ENCODE results near the gene DSCAM.

Gene DSCAM

GRCh38 chr21:40760821-40761220, 86.1 kb downstream of the DSCAM start:
- DNase-seq: no peak

DNA sequence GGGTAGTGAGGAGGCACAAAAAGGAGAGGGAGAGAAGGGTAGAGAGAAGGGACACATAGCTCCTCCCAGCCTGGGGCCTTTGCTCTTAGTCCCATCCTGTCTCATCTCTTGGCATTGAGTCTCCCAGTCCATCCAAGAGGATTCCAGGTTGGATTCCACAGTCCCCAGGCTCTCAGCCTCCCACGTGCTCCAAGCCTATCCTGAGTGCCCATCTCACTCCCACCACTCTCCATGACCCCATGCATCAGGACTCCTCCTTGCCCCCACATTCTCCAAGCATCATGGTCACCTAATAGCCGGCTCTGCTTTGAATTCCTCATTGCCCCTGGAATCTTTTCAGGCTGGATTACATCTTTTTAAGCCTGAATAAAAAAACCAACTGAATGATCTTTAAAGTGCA, 87.9 kb downstream of the DSCAM start:
- DNase-seq: no peak

DNA sequence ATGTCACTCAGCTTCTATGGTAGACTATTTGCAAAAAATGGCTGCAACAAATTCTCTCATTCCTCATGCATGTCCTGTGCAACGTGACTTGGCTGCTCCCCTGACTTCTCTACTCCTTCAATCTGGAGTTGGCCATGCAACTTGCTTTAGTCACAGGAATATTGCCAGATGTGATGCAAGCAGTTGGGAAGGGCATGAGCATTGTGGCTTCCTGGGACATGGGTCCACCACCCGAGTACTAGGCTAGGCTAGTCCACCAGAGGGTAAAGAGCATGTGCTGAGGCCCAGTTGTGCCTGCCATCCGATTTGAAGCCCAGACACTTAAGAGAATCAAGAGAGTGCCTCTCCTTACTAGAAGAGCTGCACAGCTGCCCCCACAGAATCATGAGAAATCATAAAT, 89.6 kb downstream of the DSCAM start:
- no peak for DNase-seq

GRCh38 chr21:40754466-40754865, 92.5 kb downstream of the DSCAM start:
- no peak for DNase-seq

GRCh38 chr21:40753756-40754155, 93.2 kb downstream of the DSCAM start:
- no peak for DNase-seq

- DNase-seq: no peak
Measured at GRCh38 chr21:40752125-40752524, 94.8 kb downstream of the DSCAM start.

DNA sequence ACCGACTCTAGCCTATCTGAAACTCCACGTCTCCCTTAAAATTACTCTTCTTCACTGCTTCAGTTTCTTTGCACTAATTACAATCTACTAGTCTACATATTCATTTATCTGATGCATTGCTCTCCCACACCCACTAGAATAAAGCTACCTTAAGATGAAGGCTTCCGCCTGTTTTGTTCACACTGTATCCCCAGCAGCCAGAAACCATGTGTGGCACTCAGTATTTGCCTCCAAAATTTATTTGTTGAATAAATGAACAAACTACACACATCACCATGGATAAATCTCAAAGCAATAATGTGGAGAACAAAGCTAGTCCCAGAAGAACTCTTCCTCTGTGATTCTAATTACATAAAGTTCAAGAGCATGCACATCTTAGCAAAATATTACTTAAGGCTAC, 95.7 kb downstream of the DSCAM start:
- DNase-seq: no peak

DNA sequence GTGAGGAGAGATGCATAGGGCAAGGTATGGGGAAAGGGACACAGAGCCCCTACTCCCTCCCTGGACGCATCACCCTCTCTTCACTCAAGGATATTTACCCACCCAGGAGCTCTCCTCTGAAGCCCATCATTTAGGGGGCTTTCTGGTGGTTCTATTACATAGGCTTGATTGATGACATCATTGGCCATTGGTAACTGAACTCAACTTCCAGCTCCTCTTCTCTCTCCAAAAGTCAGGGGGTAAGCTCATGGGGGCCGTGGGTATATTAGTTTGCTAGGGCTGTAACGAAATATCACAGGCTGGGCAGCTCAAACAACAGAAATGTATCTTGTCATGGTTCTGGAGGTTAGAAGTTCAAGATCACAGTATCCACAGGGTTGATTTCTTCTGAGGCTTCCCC, 110.8 kb downstream of the DSCAM start:
- no peak for DNase-seq

DNA sequence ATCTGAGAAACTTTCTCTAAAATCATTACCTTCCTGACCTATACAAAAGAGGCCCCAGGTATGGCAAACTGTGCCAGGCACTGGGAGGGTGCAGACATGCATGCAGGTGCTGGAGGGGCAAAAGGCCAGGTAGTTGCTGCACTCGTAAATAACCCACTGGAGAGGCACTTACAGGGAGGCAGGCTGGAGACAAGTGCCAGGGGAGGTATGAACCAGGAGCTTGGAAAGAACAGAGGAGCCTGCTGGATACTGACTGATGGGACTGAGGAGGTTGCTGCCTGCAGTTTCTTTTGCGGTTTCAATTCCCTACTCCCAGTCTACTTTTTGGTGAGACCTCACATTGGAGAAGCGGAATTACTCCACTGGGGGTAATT, 113.9 kb downstream of the DSCAM start:
- no peak for DNase-seq

GRCh38 chr21:40732253-40733023, 114.5 kb downstream of the DSCAM start:
- no peak for DNase-seq

DNA sequence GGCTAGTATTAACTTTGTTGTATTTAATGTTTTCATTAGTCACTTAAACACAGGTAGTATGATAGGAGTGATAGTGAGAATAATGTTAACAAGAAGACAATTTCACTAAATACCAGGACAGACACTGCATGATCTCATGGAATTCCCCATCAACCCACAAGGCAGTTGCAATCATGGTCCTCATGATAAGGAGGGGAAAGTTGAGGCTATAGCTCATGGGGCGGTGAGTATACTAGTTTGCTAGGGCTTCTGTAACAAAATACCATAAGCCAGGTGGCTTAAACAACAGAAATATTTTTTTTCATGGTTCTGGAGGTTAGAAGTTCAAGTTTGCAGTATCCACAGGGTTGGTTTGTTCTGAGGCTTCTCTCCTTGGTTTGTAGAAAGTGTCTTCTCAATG, 115.8 kb downstream of the DSCAM start:
- no peak for DNase-seq

- DNase-seq: no peak
Measured at GRCh38 chr21:40730426-40730800, 116.5 kb downstream of the DSCAM start.

- DNase-seq: no peak
Measured at GRCh38 chr21:40729761-40730425, 117.1 kb downstream of the DSCAM start.

DNA sequence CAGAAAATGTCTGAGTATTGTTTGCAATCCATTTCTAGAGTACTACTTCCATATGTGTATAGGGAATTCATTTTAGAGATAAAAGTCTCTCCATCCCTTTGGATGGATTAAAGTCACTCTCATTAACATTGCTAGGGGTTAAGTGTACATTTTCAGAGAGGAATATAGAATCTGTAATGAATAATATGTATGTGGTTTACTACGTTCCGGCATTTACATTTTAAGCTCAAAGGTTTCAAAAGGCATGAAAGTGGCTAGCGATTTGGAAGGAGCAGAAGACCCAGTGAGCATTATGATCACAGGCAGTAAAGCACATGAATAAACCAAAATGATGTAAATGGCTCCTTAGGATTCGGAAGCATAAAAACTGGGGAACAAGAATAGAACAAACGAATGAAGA, 123.0 kb downstream of the DSCAM start:
- no peak for DNase-seq

DNA sequence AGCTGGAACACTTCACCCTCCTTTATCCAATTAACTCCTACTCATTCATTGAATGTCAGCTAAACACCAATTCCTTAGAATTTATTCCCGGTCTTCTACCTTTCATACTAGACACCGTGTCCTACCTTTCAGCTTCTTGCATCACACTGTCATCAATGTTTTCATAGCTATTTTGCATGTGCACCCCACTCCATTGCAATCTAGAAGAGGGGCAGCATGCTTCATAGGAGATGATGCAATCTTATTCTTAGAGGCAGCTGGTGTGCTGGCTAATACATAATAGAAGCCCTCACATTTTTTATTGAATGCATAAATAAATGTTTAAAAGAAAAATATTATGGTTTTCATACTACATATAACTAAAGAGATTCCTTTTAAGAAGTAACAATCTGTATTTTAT, 123.6 kb downstream of the DSCAM start:
- DNase-seq: no peak

GRCh38 chr21:40719615-40720014, 127.3 kb downstream of the DSCAM start:
- DNase-seq: no peak

DNA sequence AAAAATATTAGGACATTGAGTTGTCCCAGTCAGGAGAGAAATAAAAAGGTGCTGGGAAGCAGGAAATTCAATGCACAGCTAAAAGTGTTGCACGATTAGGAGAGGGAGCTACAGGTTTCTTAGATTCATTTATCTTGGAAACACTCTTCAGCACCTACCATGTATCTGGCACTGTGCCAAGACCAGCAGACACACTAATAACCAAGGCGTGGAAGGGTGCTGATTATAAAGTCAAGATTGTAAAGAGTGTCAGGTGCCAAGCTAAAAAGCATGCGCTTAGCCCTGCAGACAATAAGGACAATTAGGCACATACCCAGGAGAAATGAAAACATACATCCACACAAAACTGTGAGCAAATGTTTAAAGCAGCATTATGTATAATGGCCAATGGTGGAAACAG, 129.9 kb downstream of the DSCAM start:
- no peak for DNase-seq

- no peak for DNase-seq
Measured at GRCh38 chr21:40714536-40714935, 132.4 kb downstream of the DSCAM start.

DNA sequence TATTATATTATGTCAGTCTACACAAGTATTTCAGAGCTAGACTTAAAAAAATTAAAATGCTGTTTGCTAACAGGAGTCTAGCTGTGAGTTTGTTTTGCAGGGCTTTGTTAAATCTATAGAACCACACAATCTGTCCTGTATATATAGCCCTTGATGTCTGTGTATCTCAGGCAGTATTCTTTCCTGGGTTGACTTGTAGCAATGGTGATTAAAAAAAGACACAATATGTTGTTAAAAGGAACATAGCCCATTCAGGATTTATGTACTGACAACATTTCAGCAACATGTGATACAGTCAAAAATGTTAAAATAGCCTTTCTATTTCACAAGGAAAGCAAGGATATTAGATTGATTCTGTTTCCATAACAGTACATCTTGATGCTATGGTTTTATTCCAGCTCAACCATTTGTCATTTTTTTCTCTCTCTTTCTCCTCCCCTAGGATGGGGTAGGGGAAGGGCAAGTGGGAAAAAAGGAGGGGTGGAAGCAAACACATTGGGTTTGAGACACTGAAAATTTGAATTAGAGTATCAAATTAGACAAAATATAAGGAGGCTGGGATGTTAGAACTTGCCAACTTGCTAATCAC, 139.2 kb downstream of the DSCAM start:
- no peak for DNase-seq

- DNase-seq: no peak
Measured at GRCh38 chr21:40706806-40707655, 139.9 kb downstream of the DSCAM start.

DNA sequence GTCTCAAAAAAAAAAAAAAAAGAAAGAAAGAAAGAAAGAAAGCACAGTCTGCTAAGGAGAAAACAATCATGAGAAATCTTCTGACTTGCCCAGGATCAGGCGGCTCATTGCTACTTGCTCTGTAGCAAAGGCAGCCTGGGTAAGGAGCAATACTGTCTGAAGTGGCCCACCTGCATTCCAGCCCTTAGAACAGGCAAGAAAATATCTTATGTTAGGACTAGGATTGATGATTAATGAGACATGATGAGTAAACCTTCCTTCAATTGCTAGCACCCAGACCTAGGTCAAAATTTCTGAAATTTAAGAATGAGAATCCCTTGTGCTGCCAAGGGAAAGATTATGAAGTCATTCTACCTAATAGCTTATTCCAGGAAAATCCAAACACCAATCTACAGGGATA, 140.8 kb downstream of the DSCAM start:
- DNase-seq: no peak

DNA sequence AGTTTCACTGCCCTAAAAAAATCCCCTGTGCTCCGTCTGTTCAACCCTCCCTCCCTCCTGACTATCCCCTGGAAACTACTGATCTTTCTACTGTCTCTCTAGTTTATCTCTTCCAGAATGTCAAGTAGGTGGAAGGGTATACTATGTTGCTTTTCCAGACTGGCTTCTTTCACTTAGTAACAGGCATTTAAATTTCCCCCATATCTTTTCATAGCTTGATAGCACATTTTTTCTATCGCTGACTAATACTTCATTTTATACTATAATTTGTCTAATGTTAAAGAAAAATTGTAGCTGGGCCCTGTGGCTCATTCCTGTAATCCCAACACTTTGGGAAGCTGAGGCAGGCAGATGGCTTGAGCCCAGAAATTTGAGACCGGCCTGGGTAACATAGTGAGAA, 142.8 kb downstream of the DSCAM start:
- DNase-seq: no peak

DNA sequence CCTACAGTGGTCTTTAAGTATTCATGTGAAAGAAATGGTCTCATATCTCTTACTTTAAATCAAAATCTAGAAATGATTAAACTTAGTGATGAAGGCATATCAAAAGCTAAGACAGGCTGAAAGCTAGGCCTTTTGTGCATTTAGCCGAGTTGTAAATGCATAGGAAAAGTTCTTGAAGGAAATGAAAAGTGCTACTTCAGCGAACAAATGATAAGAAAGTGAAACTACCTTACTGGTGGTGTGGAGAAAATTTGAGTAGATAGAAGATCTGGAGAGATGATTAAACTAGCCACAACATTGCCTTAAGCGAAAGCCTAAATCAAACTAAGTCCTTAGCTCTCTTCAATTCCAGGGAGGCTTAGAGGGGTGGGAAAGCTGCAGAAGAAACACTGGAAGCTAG, 147.6 kb downstream of the DSCAM start:
- DNase-seq: no peak

GRCh38 chr21:40696246-40696645, 150.7 kb downstream of the DSCAM start:
- no peak for DNase-seq
